HG03159 (cell line): ENCODE data around the gene CLCN7.

Experiments used
- ATAC-seq: cut with Tn5 transposase; IDR thresholded peaks from one replicate; pipeline ENCODE4 v1.9.1; 2021; ENCODE audit warnings: mild to moderate bottlenecking, moderate library complexity; ENCODE audit not compliant: unreplicated experiment

The CLCN7 gene

DNA sequence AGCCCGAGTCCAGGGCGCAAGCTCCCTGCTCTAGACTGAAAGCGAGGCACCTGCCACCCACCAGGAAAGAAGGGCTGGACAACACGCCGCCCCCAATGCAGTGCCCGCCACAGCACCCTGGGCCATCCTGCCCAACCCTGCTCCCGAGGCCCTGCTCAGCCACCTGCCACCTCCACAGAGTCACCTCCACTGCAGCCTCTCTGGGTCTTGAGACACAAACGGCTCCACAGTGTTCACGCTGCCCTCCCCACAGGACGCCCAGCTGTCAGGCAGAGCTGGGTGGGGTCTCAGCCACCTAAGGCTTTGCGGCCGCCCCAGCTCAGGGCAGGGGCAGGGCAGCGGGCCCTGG, 9.3 kb downstream of the CLCN7 start:
- ATAC-seq, result no peak

- ATAC-seq, result no peak
Measured at GRCh38 chr16:1464894-1465566, 9.8 kb downstream of the CLCN7 start.

DNA sequence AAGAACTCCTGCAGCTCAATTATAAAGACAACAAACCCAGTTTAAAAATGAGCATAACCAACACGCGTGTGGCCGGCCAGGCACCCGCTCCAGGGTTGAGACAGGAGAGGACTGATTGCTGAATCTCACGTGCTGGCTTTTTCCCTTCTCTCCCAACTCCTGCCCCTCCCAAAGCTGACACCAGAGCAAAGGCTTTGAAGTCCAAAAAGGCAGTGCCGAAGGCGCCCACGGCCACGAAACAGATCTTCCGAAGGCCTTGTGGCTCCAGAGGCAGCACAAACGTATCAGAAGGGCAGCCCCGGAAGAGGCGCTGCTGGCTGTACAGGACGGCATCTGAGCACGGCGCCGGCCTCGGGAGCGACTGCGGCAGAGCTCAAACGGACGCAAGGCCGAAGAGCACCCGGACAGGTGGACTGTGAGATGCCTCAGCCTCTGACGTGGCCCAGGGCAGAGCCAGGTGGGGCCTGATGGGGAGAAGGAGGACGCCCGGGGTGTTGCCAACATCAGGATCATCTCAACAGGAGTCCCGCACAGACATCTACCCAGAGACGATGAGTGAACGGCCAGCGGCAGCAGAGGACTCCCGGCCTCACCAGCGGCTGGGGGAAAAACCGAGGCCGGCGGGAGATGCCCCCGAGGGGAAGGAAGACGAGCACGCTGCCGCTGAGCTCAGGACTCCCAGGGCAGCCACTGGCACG, 10.5 kb downstream of the CLCN7 start:
- ATAC-seq, result no peak

GRCh38 chr16:1461146-1461545, 13.7 kb downstream of the CLCN7 start:
- ATAC-seq, result no peak

DNA sequence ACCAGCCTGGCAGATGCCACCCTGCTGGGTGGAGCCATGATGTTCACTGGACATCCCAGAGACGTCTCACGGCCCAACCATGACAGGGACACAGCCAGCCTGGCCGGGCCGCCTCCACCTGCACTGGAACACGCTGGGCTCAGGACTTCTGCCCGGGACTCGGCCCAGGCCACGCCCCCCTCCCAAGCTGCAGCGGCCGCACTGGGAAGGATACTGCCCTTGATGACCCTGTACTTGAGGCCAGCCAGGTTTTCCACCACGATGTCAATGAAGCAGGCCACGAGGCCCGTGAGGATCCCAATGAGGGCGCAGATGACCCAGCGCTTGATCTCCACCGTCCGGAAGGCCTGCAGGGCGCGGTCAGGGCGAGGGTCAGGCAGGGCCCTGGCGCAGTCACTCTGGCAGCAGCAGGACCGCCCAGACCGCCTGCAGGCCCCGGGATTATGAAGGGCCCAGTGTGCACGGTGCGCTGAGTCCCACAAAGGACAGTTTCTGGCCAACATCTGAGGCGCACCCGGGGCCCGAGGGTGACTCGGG, 14.2 kb downstream of the CLCN7 start:
- no peak for ATAC-seq

DNA sequence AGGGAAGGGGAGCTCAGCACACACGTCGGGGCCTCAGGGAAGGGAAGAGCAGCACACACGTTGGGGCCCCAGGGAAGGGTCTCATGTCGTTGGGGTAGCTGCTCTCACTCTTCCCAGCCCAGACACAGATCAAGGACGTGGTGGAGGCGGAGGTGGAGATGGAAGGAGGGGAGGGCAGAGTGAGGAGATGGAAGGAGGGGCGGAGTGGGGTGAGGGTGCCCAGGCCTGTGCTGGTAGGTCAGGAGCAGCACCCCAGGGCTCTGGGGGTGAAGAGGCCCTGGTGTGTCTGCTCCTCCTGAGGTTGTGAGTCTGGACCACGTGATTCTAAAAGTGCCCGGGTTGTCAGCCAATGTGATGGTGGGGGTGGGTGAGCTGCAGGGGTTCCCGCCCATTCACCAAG, 14.9 kb downstream of the CLCN7 start:
- ATAC-seq, result no peak

- no peak for ATAC-seq
Measured at GRCh38 chr16:1458977-1459341, 15.9 kb downstream of the CLCN7 start.

GRCh38 chr16:1458336-1458976, 16.4 kb downstream of the CLCN7 start:
- ATAC-seq, result no peak

GRCh38 chr16:1457489-1458245, 17.2 kb downstream of the CLCN7 start:
- no peak for ATAC-seq

GRCh38 chr16:1456951-1457350, 17.9 kb downstream of the CLCN7 start:
- ATAC-seq, result no peak

DNA sequence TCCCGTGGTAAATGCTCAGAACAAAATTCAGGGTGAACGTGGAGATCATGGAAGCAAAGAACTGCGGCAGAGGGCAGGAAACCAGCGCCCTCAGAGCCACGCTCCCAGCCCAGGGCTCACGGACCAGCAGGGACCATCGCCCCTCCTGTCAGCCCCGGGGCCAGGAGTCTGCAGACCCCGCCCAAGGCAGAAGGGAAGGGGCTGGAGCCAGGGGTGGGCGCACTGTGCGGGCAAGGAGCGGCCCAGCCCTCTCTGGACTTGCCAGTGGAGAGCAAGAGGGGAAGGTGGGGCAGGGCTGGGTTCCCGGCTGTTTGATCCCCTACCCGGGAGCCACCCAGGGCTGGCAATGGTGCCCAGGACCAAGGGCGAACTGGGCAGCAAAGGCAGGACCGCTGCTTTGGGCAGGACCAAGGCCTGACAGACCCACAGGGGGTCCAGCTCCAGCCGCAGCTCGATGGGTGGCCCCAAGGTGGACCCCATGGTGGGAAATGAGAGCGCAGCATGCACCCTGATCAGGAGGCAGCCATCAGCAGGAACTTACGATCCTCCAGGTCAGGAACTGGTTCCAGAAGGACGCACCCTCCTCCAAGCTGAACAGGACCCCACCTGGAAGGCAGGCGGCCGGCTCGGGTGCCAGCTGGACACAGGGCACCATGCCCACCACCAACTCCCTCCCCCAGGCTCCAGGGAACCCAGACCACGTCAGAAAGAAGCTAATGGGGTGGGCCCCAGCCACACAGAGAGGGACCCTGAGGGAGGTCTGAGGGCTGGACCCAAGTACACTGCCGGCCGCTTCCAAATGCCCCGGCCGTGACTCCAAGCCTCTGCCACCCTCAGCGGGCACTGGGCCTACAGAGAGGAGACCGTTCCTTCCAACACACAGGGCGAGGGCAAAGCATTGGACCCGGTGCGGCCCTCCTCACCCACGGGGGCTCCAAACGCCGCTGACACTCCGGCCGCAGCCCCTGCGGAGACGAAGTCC, 19.3 kb downstream of the CLCN7 start:
- ATAC-seq, result no peak

GRCh38 chr16:1454561-1454960, 20.3 kb downstream of the CLCN7 start:
- ATAC-seq, result no peak

GRCh38 chr16:1453316-1453715, 21.5 kb downstream of the CLCN7 start:
- ATAC-seq, result no peak

- no peak for ATAC-seq
Measured at GRCh38 chr16:1452530-1452929, 22.3 kb downstream of the CLCN7 start.

DNA sequence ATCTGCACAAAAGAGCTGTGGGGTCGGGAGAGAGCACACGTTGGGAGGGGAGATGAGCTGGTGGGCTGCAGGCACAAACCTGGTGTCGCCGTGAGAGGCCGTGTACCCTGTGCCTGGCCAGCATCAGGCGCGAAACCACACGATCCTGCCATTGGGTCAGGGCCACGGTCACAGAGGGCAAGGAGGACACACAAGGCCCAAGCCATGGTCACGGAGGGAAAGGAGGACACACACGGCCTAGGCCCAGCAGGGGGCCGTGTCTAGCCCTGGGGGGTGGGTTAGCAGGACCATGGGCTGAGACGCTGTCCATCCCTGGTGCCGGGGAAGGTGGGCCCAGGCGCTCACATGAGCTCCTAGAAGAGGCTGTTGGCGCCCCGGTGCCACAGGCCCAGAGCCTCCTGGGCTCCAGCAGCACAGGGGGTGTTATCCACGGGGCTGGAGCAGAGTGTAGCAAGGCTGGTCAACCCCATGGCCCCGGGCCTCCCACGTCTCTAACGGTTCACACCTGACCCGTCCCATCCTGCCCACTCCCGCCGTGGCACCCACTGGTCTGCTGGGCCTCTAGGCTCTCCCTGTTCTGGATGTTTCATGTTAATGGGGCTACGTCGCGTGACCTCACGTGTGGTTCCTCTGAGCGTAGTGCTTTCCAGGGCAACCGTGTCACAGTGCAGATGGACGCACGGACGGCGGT, 23.0 kb downstream of the CLCN7 start:
- no peak for ATAC-seq

- ATAC-seq, result no peak
Measured at GRCh38 chr16:1450841-1451240, 24.0 kb downstream of the CLCN7 start.

GRCh38 chr16:1450218-1450617, 24.6 kb downstream of the CLCN7 start:
- no peak for ATAC-seq

GRCh38 chr16:1449201-1449788, 25.5 kb downstream of the CLCN7 start:
- no peak for ATAC-seq

GRCh38 chr16:1448536-1449116, 26.2 kb downstream of the CLCN7 start:
- ATAC-seq, result no peak
